Measurements from ENCODE around the gene RILPL1. TPM values are rescaled to one million over a fixed set of nuclear protein-coding genes. Genes with fewer than 3 reads are reported as not detected.

RILPL1 gene
- total RNA-seq, 2 experiments from 2014 or later = 0.38 to 0.86 TPM

GRCh38 chr12:123471374-123472068 lies 62.0 kb downstream of the RILPL1 start:
- H3K4me2 ChIP-seq (ENCODE audit: low read length) = no peak overlapping the region
- H3K4me3 ChIP-seq (ENCODE audit: low read depth, low read length, poor library complexity, severe bottlenecking) = no peak overlapping the region
- ChIA-PET CTCF (ENCODE audit: unreplicated experiment) (no interaction called here), POLR2A (interaction anchor here (0.8 kb wide), 1 partner anchor 12 kb away, joined by 3 read pairs; no protein-coding TSS in a partner anchor)
- H3K9me3 ChIP-seq (ENCODE audit: low read length) = no peaks in the 10 kb centered on the region
- no peak overlapping the region for H3K27ac ChIP-seq (ENCODE audit: low read depth, low read length, poor library complexity, severe bottlenecking)
- no peaks in the 10 kb centered on the region for H4K20me1 ChIP-seq (ENCODE audit: insufficient read depth, low read length)
- no peaks in the 10 kb centered on the region for H3K79me2 ChIP-seq (ENCODE audit: insufficient read depth, low read depth, low read length)
- H2AFZ ChIP-seq (ENCODE audit: low read length) = no peak overlapping the region
- no peak for DNase-seq (ENCODE audit: low spot score)
- H3K9me2 ChIP-seq (ENCODE audit: insufficient read depth, low read length) = no peaks in the 10 kb centered on the region
- peaks cover 8% of the 10 kb centered on the region; the same call in 1 of the 2 replicates for H3K36me3 ChIP-seq (ENCODE audit: insufficient read depth, low read length)
- peaks cover 24% of the 10 kb centered on the region for H3K4me1 ChIP-seq (ENCODE audit: insufficient read depth, low read length, poor library complexity, severe bottlenecking)
- BruUV-seq (replicated peaks) = no TSS peak
- no peak for TF ChIP-seq EZH2phosphoT487 (IDR thresholded peaks at IDR 0.05; ENCODE audit: borderline replicate concordance, low read depth, low read length)
- TF ChIP-seq CTCF (conservative IDR thresholded peaks at IDR 0.05; ENCODE audit: low read length) = no peak
- intact Hi-C loops (cut with micrococcal nuclease; ENCODE audit: unreplicated experiment) = no loop called here

GRCh38 chr12:123469978-123470377 lies 63.5 kb downstream of the RILPL1 start:
- intact Hi-C loops (cut with micrococcal nuclease; ENCODE audit: unreplicated experiment) = loop anchor here (2.0 kb wide), 1 partner anchor 199 kb away; the partner anchor contains the start of gene CDK2AP1
- H3K27ac ChIP-seq (ENCODE audit: low read depth, low read length, poor library complexity, severe bottlenecking) = no peak overlapping the region
- DNase-seq (ENCODE audit: low spot score) = no peak
- H3K4me1 ChIP-seq (ENCODE audit: insufficient read depth, low read length, poor library complexity, severe bottlenecking) = peaks cover 18% of the 10 kb centered on the region
- H3K4me3 ChIP-seq (ENCODE audit: low read depth, low read length, poor library complexity, severe bottlenecking) = no peak overlapping the region
- no peak for TF ChIP-seq CTCF (conservative IDR thresholded peaks at IDR 0.05; ENCODE audit: low read length)
- H3K9me3 ChIP-seq (ENCODE audit: low read length) = no peaks in the 10 kb centered on the region
- ChIA-PET CTCF (ENCODE audit: unreplicated experiment) (no interaction called here), POLR2A (interaction anchor here (0.5 kb wide), 1 partner anchor 296 kb away, joined by 3 read pairs; no protein-coding TSS in a partner anchor)
- H3K36me3 ChIP-seq (ENCODE audit: insufficient read depth, low read length) = peaks cover 22% of the 10 kb centered on the region; the same call in 1 of the 2 replicates
- BruUV-seq (replicated peaks) = no TSS peak
- no peaks in the 10 kb centered on the region for H3K9me2 ChIP-seq (ENCODE audit: insufficient read depth, low read length)
- H4K20me1 ChIP-seq (ENCODE audit: insufficient read depth, low read length) = no peaks in the 10 kb centered on the region
- H3K79me2 ChIP-seq (ENCODE audit: insufficient read depth, low read depth, low read length) = no peaks in the 10 kb centered on the region
- H3K4me2 ChIP-seq (ENCODE audit: low read length) = no peak overlapping the region
- no peak overlapping the region for H2AFZ ChIP-seq (ENCODE audit: low read length)

GRCh38 chr12:123468786-123469185 lies 64.7 kb downstream of the RILPL1 start:
- no peak overlapping the region for H2AFZ ChIP-seq (ENCODE audit: low read length)
- DNase-seq (ENCODE audit: low spot score) = peak; percentile 63
- TF ChIP-seq EZH2phosphoT487 (IDR thresholded peaks at IDR 0.05; ENCODE audit: borderline replicate concordance, low read depth, low read length) = no peak
- TF ChIP-seq CTCF (conservative IDR thresholded peaks at IDR 0.05; ENCODE audit: low read length) = peak; percentile 75
- no peak overlapping the region for H3K27ac ChIP-seq (ENCODE audit: low read depth, low read length, poor library complexity, severe bottlenecking)
- no peaks in the 10 kb centered on the region for H4K20me1 ChIP-seq (ENCODE audit: insufficient read depth, low read length)
- peaks cover 12% of the 10 kb centered on the region for H3K4me1 ChIP-seq (ENCODE audit: insufficient read depth, low read length, poor library complexity, severe bottlenecking)
- intact Hi-C loops (cut with micrococcal nuclease; ENCODE audit: unreplicated experiment) = loop anchor here (2.0 kb wide), 1 partner anchor 198 kb away; the partner anchor contains the start of gene CDK2AP1
- peaks cover 28% of the 10 kb centered on the region; the same call in 1 of the 2 replicates for H3K36me3 ChIP-seq (ENCODE audit: insufficient read depth, low read length)
- POLR2A ChIA-PET = interaction anchor here (0.6 kb wide), 1 partner anchor 8 kb away, joined by 3 read pairs; no protein-coding TSS in a partner anchor
- H3K4me2 ChIP-seq (ENCODE audit: low read length) = peak overlapping the region; percentile 12; the same call in 1 of the 2 replicates
- H3K79me2 ChIP-seq (ENCODE audit: insufficient read depth, low read depth, low read length) = no peaks in the 10 kb centered on the region
- CTCF ChIA-PET (ENCODE audit: unreplicated experiment) = no interaction called here
- BruUV-seq (replicated peaks) = no TSS peak
- H3K9me2 ChIP-seq (ENCODE audit: insufficient read depth, low read length) = no peaks in the 10 kb centered on the region
- H3K9me3 ChIP-seq (ENCODE audit: low read length) = no peaks in the 10 kb centered on the region
- no peak overlapping the region for H3K4me3 ChIP-seq (ENCODE audit: low read depth, low read length, poor library complexity, severe bottlenecking)
